Suprapubic skin (tissue), 4 donors: ENCODE measurements around the gene OR10H3.

Source experiments
- CTCF ChIP-seq, 2 donors: fragments of 200-600 bp in 1 of 2; fragments of 450-650 bp in 1 of 2; sonication (generic) in 1 of 2; IDR thresholded peaks; one replicate each; pipeline ENCODE4 v1.5.1; 2016 to 2019; ENCODE audit warnings: antibody characterized with exemption in 2 of 2, mild to moderate bottlenecking in 1 of 2, moderate library complexity in 1 of 2
- EP300 ChIP-seq: sonication (generic); formaldehyde crosslinking; IDR thresholded peaks from one replicate; pipeline ENCODE4 v1.6.1; 2017; ENCODE audit warnings: antibody characterized with exemption
- POLR2A ChIP-seq, 2 donors: fragments of 450-650 bp; IDR thresholded peaks; one replicate each; pipeline ENCODE4 v1.6.1; 2017; ENCODE audit warnings: antibody characterized with exemption in 2 of 2, mild to moderate bottlenecking in 2 of 2, moderate library complexity in 2 of 2
- POLR2AphosphoS5 ChIP-seq, 3 donors: sonication (generic); formaldehyde crosslinking; IDR thresholded peaks; one replicate each; pipeline ENCODE4 v1.6.1; 2017; ENCODE audit warnings: antibody characterized with exemption in 3 of 3

- TF ChIP-seq CTCF (IDR thresholded peaks at IDR 0.05) (no peak), POLR2A (IDR thresholded peaks at IDR 0.05) (no peak), POLR2AphosphoS5 (IDR thresholded peaks at IDR 0.05) (no peak), EP300 (no peak)
Observed at GRCh38 chr19:15714638-15715037, 23.1 kb upstream of the OR10H3 start.
